H1 (cell line): ENCODE data around the gene MRPL19. TPM values are rescaled to one million over a fixed set of nuclear protein-coding genes. Genes with fewer than 3 reads are reported as not detected.

Experiments
- CTCF ChIA-PET: fragments of 300-600 bp; sonication (Branson Sonifier 250); formaldehyde crosslinking; loops from one replicate; lab custom pipeline; 2021; ENCODE audit not compliant: partially characterized antibody; lab: Charles Lee
- POLR2A ChIA-PET: fragments of 300-600 bp; sonication (Branson Sonifier 250); formaldehyde crosslinking; loops from one replicate; lab custom pipeline; 2021; ENCODE audit warnings: inconsistent platforms; ENCODE audit not compliant: partially characterized antibody; lab: Charles Lee
- DNase-seq, 2 experiments: peaks; one replicate each; pipeline versions ENCODE4 v3.0.0 to v3.0.0-alpha.2; 2010 to 2022; ENCODE audit warnings: low spot score in 2 of 2, low read depth in 1 of 2, mixed read lengths in 1 of 2
- FAIRE-seq: peaks from 2 replicates; lab custom pipeline; 2011; peaks lifted over from hg19 to GRCh38; lab: Jason Lieb, UNC
- H2AFZ ChIP-seq: 2 replicates; pipeline ENCODE4 v1.8.1; 2012; ENCODE audit warnings: low read length, inconsistent platforms
- H2AK5ac ChIP-seq: 2 replicates; pipeline ENCODE4 v1.6.1; 2013; ENCODE audit warnings: low read depth, low read length
- H2BK120ac ChIP-seq: replicated peaks from 2 replicates; pipeline ENCODE3; 2013; ENCODE audit warnings: low read depth, low read length, inconsistent platforms
- H2BK12ac ChIP-seq: 2 replicates; pipeline ENCODE4 v1.6.1; 2013; ENCODE audit warnings: low read depth, low read length
- H2BK15ac ChIP-seq: 2 replicates; pipeline ENCODE4 v1.6.1; 2013; ENCODE audit warnings: low read length
- H2BK20ac ChIP-seq: 2 replicates; pipeline ENCODE4 v1.6.1; 2013; ENCODE audit warnings: low read length
- H2BK5ac ChIP-seq: 2 replicates; pipeline ENCODE4 v1.6.1; 2013; ENCODE audit warnings: low read depth, low read length
- H3K14ac ChIP-seq: 2 replicates; pipeline ENCODE4 v1.6.1; 2013; ENCODE audit warnings: inconsistent platforms; ENCODE audit not compliant: insufficient read length
- H3K18ac ChIP-seq: 2 replicates; pipeline ENCODE4 v1.6.1; 2013; ENCODE audit warnings: low read length; ENCODE audit errors: extremely low read depth
- H3K23ac ChIP-seq: 2 replicates; pipeline ENCODE4 v1.6.1; 2013; ENCODE audit warnings: inconsistent platforms; ENCODE audit not compliant: insufficient read length
- H3K23me2 ChIP-seq: 2 replicates; pipeline ENCODE4 v1.6.1; 2013; ENCODE audit warnings: low read depth, low read length
- H3K27ac ChIP-seq: 2 replicates; pipeline ENCODE4 v1.6.1; 2011; ENCODE audit warnings: low read depth, low read length, inconsistent platforms
- H3K27me3 ChIP-seq, 4 experiments: replicated peaks in 1 of 4; 1 replicate in 1 of 4; 2 replicates in 3 of 4; pipeline versions ENCODE4 v1.6.1 to v1.8.1; 2011 to 2013; ENCODE audit warnings: low read length in 3 of 4, mild to moderate bottlenecking in 3 of 4, inconsistent platforms in 2 of 4, mixed read lengths in 2 of 4, moderate library complexity in 1 of 4; ENCODE audit not compliant: control insufficient read depth in 3 of 4, insufficient read depth in 3 of 4; ENCODE audit errors: extremely low read depth in 1 of 4
- H3K36me3 ChIP-seq, 4 experiments: 2 replicates each; pipeline versions ENCODE4 v1.6.1 to v1.8.1; 2011 to 2013; ENCODE audit warnings: mild to moderate bottlenecking in 4 of 4, low read length in 3 of 4, moderate library complexity in 2 of 4, control low read depth in 1 of 4, inconsistent platforms in 1 of 4; ENCODE audit not compliant: insufficient read depth in 4 of 4, control insufficient read depth in 2 of 4
- H3K4ac ChIP-seq: replicated peaks from 2 replicates; pipeline ENCODE3; 2013; ENCODE audit warnings: low read length, low read depth, mixed read lengths, inconsistent platforms; ENCODE audit not compliant: insufficient read length
- H3K4me1 ChIP-seq, 4 experiments: replicated peaks in 1 of 4; 1 replicate in 1 of 4; 2 replicates in 3 of 4; pipeline versions ENCODE4 v1.6.1 to v1.8.1; 2011 to 2013; ENCODE audit warnings: low read length in 3 of 4, inconsistent platforms in 2 of 4, mixed read lengths in 1 of 4; ENCODE audit not compliant: insufficient read depth in 4 of 4, control insufficient read depth in 3 of 4
- H3K4me2 ChIP-seq, 2 experiments: 2 replicates each; pipeline versions ENCODE4 v1.6.1 to v1.8.1; 2011 to 2013; ENCODE audit warnings: low read depth in 2 of 2, low read length in 2 of 2, control low read depth in 1 of 2, inconsistent platforms in 1 of 2, mild to moderate bottlenecking in 1 of 2; ENCODE audit not compliant: insufficient read depth in 1 of 2
- H3K4me3 ChIP-seq, 4 experiments: fragments of 200-600, 300-600 bp in 1 of 4; sonication (generic), shearing (Covaris generic), sonication (Bioruptor Twin) in 1 of 4; 2 replicates each; pipeline versions ENCODE4 v1.5.1 to v1.8.1; 2011 to 2016; ENCODE audit warnings: low read length in 4 of 4, low read depth in 3 of 4, control low read depth in 2 of 4, inconsistent platforms in 2 of 4, mild to moderate bottlenecking in 2 of 4, mixed read lengths in 1 of 4, moderate library complexity in 1 of 4; ENCODE audit not compliant: insufficient read depth in 2 of 4; ENCODE audit errors: extremely low read depth in 1 of 4
- H3K56ac ChIP-seq: replicated peaks from 2 replicates; pipeline ENCODE3; 2013; ENCODE audit warnings: low read depth, mild to moderate bottlenecking, mixed read lengths, low read length, inconsistent platforms; ENCODE audit not compliant: insufficient read length
- H3K79me1 ChIP-seq: 2 replicates; pipeline ENCODE4 v1.6.1; 2013; ENCODE audit warnings: low read depth, low read length, control low read depth
- H3K79me2 ChIP-seq, 2 experiments: 2 replicates each; pipeline versions ENCODE4 v1.6.1 to v1.8.1; 2012 to 2013; ENCODE audit warnings: low read length in 2 of 2, mild to moderate bottlenecking in 2 of 2, inconsistent platforms in 1 of 2; ENCODE audit not compliant: insufficient read depth in 2 of 2, control insufficient read depth in 1 of 2
- H3K9ac ChIP-seq, 4 experiments: replicated peaks in 1 of 4; 1 replicate in 1 of 4; 2 replicates in 3 of 4; pipeline versions ENCODE4 v1.6.1 to v1.8.1; 2011 to 2013; ENCODE audit warnings: low read depth in 3 of 4, low read length in 3 of 4, control low read depth in 2 of 4, mild to moderate bottlenecking in 2 of 4, moderate library complexity in 2 of 4, inconsistent platforms in 1 of 4; ENCODE audit errors: extremely low read depth in 1 of 4
- H3K9me3 ChIP-seq, 2 experiments: 2 replicates each; pipeline versions ENCODE4 v1.6.1 to v1.8.1; 2012 to 2013; ENCODE audit warnings: mild to moderate bottlenecking in 2 of 2, moderate library complexity in 2 of 2, control low read depth in 1 of 2, inconsistent platforms in 1 of 2, low read depth in 1 of 2, low read length in 1 of 2, mixed read lengths in 1 of 2; ENCODE audit not compliant: insufficient read depth in 2 of 2
- H4K20me1 ChIP-seq, 2 experiments: replicated peaks in 1 of 2; 2 replicates each; pipeline versions ENCODE3 to v1.8.1; 2011 to 2013; ENCODE audit warnings: inconsistent platforms in 2 of 2, low read length in 2 of 2, mild to moderate bottlenecking in 1 of 2; ENCODE audit not compliant: insufficient read depth in 2 of 2, control insufficient read depth in 1 of 2
- H4K5ac ChIP-seq: 2 replicates; pipeline ENCODE4 v1.6.1; 2013; ENCODE audit warnings: low read length, low read depth, mixed read lengths, inconsistent platforms; ENCODE audit not compliant: insufficient read length
- H4K8ac ChIP-seq: 2 replicates; pipeline ENCODE4 v1.8.0; 2013; ENCODE audit warnings: mild to moderate bottlenecking, moderate library complexity, low read length, inconsistent platforms; ENCODE audit not compliant: insufficient read depth; ENCODE audit errors: extremely low read depth
- H4K91ac ChIP-seq: replicated peaks from 2 replicates; pipeline ENCODE3; 2013; ENCODE audit warnings: low read length, mixed read lengths, inconsistent platforms; ENCODE audit not compliant: insufficient read length
- HDAC6 ChIP-seq: IDR thresholded peaks from one replicate; pipeline ENCODE4 v1.7.1; 2012; ENCODE audit warnings: low read depth, mild to moderate bottlenecking, inconsistent platforms, low read length, moderate library complexity
- SP1 ChIP-seq: IDR thresholded peaks from 2 replicates; pipeline ENCODE4 v1.6.1; 2011; ENCODE audit warnings: low read depth, low read length
- WGBS, 2 experiments: shearing (Covaris generic) in 1 of 2; methylation state at CpG; one replicate each; pipeline versions ENCODE4 v1.1.6 to v1.1.7; 2013 to 2015; ENCODE audit warnings: low lambda C conversion rate in 2 of 2, mixed read lengths in 2 of 2, inconsistent platforms in 1 of 2, low coverage in 1 of 2, missing lambda C conversion rate in 1 of 2; ENCODE audit not compliant: insufficient replicate concordance in 2 of 2, insufficient coverage in 1 of 2, insufficient read length in 1 of 2; ENCODE audit errors: extremely low coverage in 1 of 2, missing lambda C conversion rate in 1 of 2; 5-methylcytosine and 5-hydroxymethylcytosine counted together
- polyA plus RNA-seq, 7 experiments: library from polyadenylated mRNA; depleted of rRNA in 3 of 7; stranded (reverse) in 5 of 7; unstranded in 2 of 7; fragments of >200 nt in 5 of 7; fragments of 200-250 nt in 2 of 7; gene quantifications; 1 replicate in 5 of 7; 2 replicates in 1 of 7; 4 replicates in 1 of 7; pipeline versions ENCODE4 v1.2.1 to v1.2.3, GENCODE V29; 2011 to 2013; ENCODE audit warnings: missing spikeins in 2 of 7, mixed read lengths in 2 of 7
- total RNA-seq: library from RNA; stranded (reverse); fragmentation: NEBNext Ultra II Directional; extraction: Animal tissue kit (Norgen Biotek cat#: 25700); gene quantifications from 2 replicates; pipeline ENCODE4 v1.2.1, GENCODE V29; 2021

The MRPL19 gene
- total and polyA plus RNA-seq, 2 of the 8 experiments (the other 6 are each of a cell fraction or from before 2014, with no cell fraction given) = 18.1 to 75.2 TPM

DNA sequence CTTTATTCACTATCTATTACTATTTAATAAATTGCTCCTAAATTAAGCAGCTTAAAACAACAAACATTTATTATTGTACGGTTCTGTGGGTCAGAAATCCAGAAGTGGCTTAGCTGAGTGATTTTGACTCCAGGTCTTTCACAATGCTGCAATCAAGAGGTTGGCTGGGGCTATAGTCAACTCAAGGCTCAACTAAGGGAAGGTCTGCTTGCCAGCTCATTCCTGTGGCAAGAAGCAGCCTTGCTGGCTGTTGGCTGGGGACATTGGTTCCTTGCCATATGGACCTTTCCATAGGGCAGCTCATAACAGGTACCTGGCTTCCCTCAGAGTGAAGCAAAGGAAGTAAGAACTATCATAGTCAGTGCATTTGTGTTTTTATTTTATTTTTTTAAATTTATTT lies 5.0 kb upstream of the MRPL19 start:
- H3K18ac ChIP-seq = no peak overlapping the region
- no peak overlapping the region for H3K4ac ChIP-seq
- H3K27me3 ChIP-seq = peaks cover 0 to 2% (median 0%) of the 10 kb centered on the region in 4 experiments; a peak in 1 of 7 replicates
- H2BK120ac ChIP-seq = no peak overlapping the region
- H4K20me1 ChIP-seq = no peaks in the 10 kb centered on the region
- no peak overlapping the region for H4K5ac ChIP-seq
- WGBS, 2 experiments = 80% methylated on average over 1 of the region's 1 CpG; no CpG with 5 or more reads in 1 of the 2 experiments
- ChIA-PET POLR2A (interaction anchor here (0.6 to 1.6 kb wide), 3 partner anchors 8 to 28 kb away, joined by 3 to 4 read pairs (median 3); no protein-coding TSS in a partner anchor), CTCF (interaction anchor here (0.6 to 3.2 kb wide), 12 partner anchors 10 to 498 kb away, joined by 3 to 31 read pairs (median 11); no protein-coding TSS in a partner anchor)
- no peak overlapping the region for H3K9ac ChIP-seq
- H3K23ac ChIP-seq = no peak overlapping the region
- H3K4me2 ChIP-seq = no peak overlapping the region
- H3K79me2 ChIP-seq = no peaks in the 10 kb centered on the region
- no peaks in the 10 kb centered on the region for H3K36me3 ChIP-seq
- H2AK5ac ChIP-seq = no peak overlapping the region
- H3K56ac ChIP-seq = no peak overlapping the region
- no peak overlapping the region for H3K4me3 ChIP-seq
- H2BK20ac ChIP-seq = no peak overlapping the region
- H2BK5ac ChIP-seq = no peak overlapping the region
- H4K91ac ChIP-seq = no peak overlapping the region
- no peak overlapping the region for H3K27ac ChIP-seq
- no peaks in the 10 kb centered on the region for H3K79me1 ChIP-seq
- H2BK15ac ChIP-seq = no peak overlapping the region
- H3K9me3 ChIP-seq = no peaks in the 10 kb centered on the region
- FAIRE-seq (no peak), DNase-seq (no peak)
- no peaks in the 10 kb centered on the region for H3K4me1 ChIP-seq
- H3K14ac ChIP-seq = no peak overlapping the region
- H4K8ac ChIP-seq = no peak overlapping the region
- H3K23me2 ChIP-seq = 0 out of 2 replicates have a peak, but pooled peaks cover 3% of the 10 kb centered on the region
- no peak overlapping the region for H2AFZ ChIP-seq
- no peak overlapping the region for H2BK12ac ChIP-seq
- TF ChIP-seq SP1 (no peak), HDAC6 (no peak)
